Right kidney (tissue), 1 donor: ENCODE results near the gene TMEM123.
"Not testable (repeated sequence)": the region's sequence is repeated elsewhere in the genome, so short reads cannot be mapped to it uniquely, and the experiment has no call there.

ENCODE experiments used
- DNase-seq: peaks from one replicate; pipeline ENCODE4 v3.0.0-alpha.2; 2016

TMEM123 gene

DNA sequence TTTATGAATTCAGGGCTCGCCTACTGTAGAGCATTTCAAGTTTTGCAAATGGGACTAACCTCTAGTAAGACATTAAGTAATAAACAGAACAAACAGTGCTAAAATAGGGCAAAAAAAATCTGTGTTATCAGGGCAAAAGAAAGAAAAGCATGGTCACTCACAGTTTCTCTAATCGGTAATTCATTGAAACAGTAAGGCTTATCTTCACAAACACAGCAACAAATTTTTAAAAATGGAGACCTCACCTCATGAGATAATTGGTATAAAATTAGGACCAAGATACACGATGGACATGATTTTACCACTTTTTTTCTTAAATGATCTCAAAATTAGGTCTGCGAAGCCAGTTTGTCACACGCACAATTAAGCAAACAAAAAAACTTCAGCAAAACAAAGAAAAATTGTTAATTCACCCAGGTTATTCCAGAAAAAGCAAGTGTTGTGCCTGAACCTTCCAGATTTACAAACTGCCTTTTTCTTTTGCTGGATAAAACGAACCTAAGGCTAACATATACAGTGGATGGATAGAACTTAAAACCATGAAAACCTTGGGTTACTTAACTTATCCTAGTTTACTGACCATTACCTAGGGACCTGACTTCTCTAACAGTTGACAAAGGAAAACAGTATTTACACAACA lies 1.4 kb downstream of the TMEM123 start:
- peak; percentile 24 for DNase-seq

DNA sequence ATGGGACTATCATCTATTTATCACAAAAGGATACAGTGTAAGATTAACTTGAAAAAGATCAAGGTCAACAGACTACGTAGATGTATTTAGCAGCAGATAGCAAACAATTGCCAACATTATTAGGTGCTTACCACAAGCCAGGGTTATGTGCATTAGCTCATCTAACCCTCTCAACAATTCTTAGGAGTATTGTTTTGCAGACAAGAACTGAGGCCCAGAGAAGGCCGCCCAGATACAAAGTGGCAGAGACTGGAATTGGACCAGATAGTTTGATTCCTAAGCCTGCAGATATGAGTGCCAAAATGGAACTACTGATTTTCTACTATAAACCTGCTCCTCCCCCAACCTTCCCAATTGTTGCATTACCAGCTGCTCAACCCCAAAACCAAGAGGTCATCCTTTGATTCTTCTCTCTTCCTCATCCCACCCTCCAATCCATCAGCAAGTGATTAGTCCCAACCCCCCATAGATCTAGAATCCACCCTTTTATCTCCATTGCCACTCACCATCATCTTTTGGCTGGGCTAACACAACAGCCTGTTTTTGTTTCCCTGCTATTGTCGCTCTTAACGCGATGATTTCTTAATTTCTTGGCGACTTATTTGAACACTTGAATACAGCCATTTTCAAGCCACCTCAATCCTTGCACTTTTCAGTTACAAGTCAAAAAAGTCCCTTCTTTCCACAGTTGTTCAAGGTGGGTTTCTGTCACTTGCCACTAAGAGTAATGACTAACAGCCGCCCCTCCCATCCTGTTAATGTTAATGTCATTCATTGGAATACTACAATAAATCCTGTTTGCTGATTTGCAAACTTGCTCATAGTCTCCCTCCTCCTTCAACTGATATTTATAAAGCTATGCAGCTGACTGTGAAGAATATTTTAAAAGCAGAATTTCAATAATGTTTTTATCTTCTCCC lies 2.7 kb downstream of the TMEM123 start:
- no peak for DNase-seq

DNA sequence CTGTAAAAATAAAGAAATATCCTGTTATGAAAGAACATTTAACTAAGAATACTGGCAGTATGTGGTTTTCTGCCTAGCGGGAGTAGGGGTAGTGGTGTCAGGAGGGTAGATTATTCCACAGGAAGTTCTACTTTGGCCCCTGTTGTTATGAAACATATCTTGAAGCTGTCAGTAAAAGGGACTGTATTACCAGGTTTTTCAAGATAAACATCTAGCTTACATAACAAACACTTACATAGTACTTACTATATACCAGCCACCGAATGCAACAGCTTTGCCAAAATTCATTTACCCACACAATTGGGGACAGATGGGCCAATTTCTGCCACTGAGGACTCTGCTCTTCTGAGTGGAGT lies 3.7 kb downstream of the TMEM123 start:
- no peak for DNase-seq

DNA sequence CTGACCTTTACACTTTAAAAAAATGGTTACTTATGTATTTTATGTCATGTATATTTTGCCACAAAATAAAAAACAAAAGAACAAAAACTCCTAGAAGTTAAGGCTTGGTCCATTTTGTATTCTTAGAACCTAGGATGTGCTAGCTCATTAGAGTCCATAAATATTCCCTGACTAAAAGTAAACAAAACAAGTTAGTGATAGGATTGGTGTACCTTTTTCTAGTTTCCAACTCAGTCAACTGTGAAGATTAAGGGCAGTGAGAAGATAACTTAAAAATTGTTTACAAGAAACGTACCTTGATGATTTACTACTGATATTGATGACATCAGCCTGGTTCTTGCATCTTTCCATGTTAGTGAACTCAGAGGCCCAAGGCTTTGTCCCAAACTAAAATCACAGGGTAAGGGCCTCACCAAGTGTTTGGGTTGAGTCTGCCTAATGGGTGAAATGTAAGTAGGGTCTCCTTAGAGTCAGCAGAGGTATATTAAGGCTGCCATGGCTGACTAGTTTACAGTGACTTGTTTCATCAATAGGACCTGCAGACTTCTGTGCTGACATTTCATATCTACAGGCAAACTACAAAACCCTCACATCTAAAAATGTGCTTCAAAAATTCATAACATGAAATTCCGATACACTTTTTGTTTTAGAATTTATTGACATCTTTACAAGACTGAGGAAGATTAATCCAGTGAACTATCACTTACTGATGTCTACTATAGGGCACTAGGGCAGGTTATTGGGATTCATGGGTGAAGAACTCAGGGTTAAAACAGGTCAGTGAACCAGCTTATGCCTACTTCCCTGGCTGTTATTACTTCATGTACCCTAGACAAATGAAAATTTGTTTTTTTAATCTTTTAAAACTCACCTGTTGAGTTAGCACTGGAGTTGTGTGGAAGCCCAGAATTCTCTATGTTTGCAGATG lies 4.4 kb downstream of the TMEM123 start:
- DNase-seq: no peak

DNA sequence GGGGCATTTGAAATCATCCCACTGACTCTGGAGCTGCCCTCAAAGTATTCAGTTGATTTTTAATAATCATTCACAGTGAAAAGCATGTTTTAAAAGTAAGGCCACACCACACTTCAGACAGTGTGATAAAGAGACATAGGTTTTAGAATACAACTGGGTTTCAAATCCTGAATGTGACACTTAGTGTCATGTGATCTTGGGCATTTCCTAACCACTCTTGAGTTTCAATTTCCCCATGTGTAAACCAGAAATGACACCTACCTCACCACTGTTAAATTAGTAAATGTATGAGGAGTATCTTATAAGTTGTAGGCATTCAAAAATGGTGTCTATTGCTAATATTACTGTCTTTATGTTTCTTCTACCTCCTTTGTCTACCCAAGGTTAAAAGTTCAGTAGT lies 5.4 kb downstream of the TMEM123 start:
- no peak for DNase-seq

DNA sequence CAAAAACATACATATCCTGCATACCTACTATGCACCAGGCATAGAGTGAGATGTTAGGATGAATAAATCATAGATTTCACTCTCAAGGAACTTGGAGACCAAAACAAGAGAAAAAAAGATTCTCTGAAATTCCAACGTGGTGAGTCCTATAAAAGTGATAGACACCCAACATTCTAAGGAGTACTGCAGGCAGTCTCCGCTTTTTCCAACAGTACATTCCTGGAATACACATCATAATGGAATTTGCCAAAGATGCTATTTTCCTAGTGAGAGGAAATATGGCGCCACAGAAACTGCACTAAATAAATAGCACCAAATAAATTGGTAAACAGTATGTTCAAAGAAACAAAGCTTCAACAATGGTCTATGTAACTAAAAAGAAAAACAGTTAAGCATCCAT lies 6.0 kb downstream of the TMEM123 start:
- DNase-seq: no peak

DNA sequence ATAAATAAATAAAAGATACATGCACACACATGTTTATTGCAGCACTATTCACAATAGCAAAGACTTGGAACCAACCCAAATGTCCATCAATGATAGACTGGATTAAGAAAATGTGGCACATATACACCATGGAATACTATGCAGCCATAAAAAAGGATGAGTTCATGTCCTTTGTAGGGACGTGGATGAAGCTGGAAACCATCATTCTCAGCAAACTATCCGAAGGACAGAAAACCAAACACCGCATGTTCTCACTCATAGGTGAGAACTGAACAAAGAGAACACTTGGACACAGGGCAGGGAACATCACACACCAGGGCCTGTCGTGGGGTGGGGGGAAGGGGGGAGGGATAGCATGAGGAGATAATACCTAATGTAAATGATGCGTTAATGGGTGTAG lies 7.9 kb downstream of the TMEM123 start:
- DNase-seq: not testable (repeated sequence)

DNA sequence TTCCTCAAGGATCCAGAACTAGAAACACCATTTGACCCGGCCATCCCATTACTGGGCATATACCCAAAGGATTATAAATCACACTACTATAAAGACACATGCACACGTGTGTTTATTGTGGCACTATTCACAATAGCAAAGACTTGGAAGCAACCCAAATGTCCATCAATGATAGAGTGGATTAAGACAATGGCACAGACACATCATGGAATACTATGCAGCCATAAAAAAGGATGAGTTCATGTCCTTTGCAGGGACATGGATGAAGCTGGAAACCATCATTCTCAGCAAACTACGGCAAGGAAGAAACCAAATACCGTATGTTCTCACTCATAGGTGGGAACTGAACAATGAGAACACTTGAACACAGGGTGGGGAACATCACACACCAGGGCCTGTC lies 8.4 kb downstream of the TMEM123 start:
- not testable (repeated sequence) for DNase-seq

DNA sequence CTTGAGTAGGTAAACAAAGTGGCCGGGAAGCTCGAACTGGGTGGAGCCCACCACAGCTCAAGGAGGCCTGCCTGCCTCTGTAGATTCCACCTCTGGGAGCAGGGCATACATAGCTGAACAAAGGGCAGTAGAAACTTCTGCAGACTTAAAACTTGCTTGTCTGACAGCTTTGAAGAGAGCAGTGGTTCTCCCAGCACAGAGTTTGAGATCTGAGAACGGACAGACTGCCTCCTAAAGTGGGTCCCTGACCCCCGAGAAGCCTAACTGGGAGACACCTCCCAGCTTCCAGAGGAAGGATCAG lies 13.6 kb downstream of the TMEM123 start:
- DNase-seq: not testable (repeated sequence)

DNA sequence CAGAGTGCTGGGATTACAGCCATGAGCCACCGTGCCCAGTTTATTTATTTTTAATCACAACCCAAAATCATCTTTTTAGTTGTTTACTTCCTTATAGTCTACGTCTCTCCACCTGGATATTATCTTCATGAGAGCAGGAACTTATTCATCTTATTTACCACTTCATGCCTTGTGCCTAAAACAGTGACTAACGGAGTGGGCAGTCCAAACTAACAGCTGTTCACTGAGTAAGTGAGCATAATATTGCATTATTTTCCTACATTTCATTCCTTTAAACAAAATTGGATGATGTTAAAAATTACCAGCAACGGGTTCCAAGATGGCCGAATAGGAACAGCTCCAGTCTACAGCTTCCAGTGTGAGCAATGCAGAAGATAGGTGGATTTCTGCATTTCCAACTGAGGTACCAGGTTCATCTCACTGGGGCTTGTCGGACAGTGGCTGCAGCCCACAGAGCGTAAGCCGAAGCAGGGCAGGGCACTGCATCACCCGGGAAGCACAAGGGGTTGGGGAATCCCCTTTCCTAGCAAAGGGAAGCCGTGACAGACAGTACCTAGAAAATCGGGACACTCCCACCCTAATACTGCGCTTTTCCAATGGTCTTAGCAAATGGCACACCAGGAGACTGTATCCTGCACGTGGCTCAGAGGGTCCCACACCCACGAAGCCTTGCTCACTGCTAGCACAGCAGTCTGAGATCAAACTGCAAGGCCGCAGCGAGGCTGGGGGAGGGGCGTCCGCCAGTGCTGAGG lies 14.1 kb downstream of the TMEM123 start:
- no peak for DNase-seq

DNA sequence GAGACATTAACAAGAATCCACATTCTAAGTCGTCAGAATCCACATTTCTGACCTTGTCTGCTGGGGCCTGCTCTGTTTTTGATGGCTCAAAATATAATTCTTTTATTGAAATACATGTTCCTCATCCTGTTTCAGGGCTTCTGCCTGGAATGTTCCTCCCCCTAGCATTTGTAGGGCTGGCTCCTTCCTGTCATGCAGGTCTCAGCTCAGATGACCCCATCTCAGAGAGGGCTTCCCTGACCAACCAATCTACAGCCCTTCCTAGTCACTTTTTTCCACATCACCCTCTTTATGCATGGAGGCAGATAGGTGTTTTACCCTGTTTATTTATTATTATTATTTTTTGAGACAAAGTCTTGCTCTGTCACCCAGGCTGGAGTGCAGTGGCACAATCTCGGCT lies 14.8 kb downstream of the TMEM123 start:
- DNase-seq: no peak

DNA sequence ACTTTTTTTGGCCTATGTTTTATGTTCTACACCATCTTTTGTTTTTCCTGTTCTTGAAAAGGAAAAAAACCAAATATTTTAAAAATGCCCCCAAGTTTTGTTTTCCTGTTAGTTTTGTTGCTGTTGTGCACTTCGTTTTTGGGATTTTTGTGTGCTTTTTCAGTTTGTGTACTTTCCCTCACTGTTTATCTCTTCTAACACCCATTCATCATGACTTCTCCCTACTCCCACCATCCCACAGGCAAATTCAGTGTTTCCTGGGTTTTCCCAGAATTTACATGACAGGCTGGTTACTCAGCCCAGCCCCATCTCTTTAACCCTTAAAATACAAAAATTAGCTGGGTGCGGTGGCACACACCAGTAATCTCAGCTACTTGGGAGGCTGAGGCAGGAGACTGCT lies 15.6 kb downstream of the TMEM123 start:
- DNase-seq: no peak

DNA sequence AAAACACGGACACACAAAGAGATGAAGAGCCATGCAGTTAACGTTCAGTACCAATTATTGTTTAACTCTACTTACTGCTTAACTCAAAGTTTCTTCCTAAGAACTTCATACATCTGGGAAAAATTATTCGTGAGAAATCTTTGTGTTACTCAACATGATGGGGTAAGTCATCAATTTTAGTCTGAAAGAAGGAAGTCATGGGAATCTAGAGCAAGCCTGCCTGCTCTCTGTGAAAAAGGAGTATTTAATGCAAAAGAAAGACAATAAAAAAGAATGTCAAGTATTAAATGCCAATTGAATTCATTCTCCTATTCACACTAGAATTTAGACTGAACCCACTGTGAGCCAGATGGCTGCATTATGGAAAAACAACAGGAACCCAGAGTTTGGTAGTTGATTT lies 16.0 kb downstream of the TMEM123 start:
- DNase-seq: no peak

DNA sequence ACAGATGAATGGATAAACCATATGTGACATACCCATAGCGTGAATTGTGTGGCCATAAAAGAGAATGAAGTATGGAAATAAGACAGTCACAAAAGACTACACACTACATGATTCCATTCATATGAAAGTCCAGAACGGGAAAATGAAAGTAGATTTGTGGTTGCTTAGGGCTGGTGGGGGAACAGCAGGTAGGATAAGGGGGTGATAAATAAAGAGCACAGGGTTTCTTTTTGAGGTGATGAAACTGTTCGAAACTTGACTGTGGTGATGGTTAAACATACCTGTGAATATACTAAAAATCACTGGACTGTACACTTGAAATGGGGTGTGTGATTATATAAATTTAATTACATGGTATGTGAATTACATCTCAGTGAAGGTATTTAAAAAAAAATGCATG lies 16.9 kb downstream of the TMEM123 start:
- no peak for DNase-seq

DNA sequence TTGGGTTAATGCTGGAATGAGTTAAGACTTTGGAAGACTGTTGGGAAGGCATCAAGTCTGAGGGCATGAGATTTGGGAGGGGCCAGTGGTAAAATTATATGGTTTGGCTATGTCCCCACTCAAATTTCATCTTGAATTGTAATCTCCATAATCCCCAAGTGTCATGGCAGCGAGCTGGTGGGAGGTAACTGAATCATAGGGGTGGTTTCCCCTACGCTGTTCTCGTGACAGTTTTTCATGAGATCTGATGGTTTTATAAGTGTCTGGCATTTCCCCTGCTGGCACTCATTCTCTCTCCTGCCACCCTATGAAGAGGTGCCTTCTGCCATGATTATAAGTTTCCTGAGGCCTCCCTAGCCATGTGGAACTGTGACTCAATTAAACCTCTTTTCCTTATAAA lies 19.0 kb downstream of the TMEM123 start:
- DNase-seq: not testable (repeated sequence)

DNA sequence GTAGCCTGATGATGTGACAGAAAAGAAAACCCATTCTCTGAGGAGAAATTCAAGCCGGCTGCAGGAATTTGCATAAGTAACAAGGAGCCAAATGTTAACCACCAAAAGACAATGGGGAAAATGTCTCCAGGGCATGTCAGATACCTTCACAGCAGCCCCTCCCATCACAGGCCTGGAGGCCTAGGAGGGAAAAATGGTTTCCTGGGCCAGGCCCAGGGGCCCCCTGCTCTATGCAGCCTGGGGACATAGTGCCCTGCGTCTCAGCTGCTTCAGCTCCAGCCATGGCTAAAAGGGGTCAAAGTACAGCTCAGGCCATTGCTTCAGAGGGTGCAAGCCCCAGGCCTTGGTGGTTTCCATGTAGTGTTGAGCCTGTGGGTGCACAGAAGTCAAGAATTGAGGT lies 20.0 kb downstream of the TMEM123 start:
- not testable (repeated sequence) for DNase-seq

DNA sequence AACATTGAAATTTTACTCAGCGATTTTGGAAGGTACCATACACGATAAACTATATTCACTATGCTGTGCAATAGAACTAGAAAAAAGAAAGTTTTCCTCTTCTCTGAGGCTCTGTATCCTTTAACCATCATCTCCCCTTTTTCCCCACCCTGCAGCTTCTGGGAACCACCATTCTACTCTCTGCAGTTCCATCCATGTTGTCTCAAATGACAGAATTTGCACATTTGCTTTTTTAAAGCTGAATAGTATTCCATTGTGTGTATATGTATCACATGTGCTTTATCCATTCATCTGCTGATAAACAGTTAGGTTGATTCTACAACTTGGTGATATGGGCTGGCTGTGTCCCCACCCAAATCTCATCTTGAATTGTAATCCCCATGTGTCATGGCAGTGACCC lies 21.2 kb downstream of the TMEM123 start:
- no peak for DNase-seq

DNA sequence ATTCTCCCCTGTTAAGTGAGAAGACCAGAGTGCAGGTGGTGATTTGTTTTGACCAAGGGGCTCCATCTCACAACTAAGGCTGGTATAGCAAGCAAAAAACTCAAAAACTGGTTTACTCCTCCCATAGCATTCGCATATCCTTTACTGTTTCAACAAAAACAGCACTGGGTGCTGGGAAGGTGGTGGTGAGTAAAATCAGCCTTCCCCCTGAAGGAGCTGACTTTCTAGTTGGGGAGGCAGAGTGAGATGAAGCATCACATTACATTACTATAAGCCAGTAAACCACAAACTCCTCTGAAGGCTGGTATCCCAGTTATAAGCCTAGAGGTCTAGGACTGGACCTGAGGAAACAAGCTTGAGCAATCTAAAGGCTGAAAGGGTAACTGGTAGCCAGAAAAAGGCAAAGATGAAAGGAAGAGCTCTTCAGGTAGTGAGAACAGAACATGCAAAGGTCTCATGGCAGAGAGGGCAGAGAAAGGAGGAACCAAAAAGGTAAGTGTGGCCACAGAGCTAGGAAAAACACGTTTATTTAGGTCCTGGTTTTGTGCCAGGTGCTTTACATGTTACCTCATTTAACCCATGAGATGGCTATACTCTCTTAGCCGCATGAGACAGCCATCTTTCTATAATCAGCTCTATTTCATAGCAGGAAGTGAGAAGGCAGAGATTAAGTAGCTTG lies 22.3 kb downstream of the TMEM123 start:
- no peak for DNase-seq

DNA sequence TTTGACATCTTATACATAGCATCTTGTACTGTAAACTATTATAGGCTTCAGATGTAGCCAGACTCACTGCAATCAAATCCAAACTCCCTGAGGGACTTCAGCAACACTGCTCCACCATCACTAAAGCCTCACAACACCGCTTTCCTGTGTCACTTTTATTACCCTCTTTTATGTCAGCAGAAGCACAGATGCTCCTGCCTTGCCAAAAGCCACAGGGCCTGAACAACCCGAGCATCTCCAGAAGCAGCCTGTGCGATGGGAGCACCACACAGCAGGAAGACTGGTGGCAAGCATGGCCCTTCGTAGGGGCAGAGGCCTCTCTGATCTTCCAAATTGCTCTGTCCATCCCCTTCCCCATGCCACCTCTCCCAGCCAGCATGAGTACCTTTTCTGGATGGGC lies 22.9 kb downstream of the TMEM123 start:
- DNase-seq: no peak

DNA sequence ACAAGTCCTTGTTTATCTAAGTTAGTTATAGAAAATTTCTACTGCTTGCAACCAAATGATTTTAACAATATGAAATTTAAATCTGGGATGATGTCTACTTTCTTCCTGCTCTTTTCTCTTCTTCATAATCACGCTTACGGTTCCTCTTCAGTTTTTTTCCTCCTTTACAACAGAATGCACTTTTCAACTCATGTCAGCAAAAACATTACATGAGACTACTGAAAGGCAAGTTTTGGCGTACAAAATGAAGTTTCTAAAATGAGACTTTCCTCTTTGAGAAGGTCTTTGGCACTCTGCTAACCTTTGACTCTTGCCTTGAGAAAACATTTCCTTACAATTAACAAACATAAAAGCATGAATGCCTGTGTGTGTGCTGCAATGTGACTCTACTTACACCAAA lies 23.3 kb downstream of the TMEM123 start:
- no peak for DNase-seq

DNA sequence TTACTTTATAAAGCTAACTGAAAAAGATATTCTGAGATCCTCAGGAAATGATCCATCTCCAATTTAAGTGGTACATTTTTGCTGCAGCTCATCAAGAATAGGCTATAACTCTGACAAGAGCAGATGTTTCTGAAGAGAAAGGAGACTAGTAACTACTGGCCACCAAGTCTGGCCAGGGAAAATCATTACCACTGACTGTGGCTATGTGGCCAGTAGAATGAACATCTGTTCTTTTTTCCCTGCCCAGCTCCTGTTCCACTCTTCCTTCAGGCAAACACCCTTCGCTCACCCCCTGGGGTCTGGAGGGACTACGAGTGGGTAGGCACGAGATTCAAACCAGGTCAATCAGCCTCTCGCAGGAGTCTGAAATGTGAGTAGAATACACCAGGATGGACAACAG lies 23.9 kb downstream of the TMEM123 start:
- no peak for DNase-seq

DNA sequence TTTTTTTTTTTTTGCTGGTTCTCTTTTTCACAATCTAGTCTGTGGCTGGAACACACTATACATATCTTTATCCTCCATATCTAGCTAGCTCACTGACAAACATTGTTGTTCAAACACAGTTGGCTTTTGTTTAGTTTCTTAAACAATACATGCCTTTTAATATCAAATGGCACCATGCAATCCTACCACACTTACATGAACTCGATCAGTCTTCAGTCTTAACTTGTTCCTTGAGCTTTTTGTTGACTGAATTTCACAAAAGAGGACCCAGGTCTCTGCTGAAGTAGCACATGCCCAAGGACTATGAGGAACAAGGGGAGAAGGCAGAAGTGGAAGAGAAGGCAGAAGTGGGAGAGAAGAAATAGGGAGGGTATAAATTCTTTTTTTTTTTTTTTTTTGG lies 25.5 kb downstream of the TMEM123 start:
- DNase-seq: no peak
